Spleen (tissue), 11 donors: ENCODE measurements around the gene HIRIP3. TPM values are rescaled to one million over a fixed set of nuclear protein-coding genes. Genes with fewer than 3 reads are reported as not detected.
A peak's percentile ranks its signal among the peaks of the same experiment; 100 is the strongest.

Source experiments
- DNase-seq: peaks from one replicate; pipeline ENCODE4 v3.0.0-alpha.2; 2020
- H3K27ac ChIP-seq, 8 donors: fragments of 200-600 bp; sonication (generic) in 7 of 8; 1 replicate in 4 of 8; 2 replicates in 4 of 8; pipeline versions ENCODE4 v1.5.0 to v1.8.0; 2016 to 2021; ENCODE audit warnings: inconsistent platforms in 4 of 8, mild to moderate bottlenecking in 4 of 8, moderate library complexity in 1 of 8
- H3K27me3 ChIP-seq, 7 donors: fragments of 200-600 bp; sonication (generic) in 6 of 7; replicated peaks in 1 of 7; 1 replicate in 4 of 7; 2 replicates in 3 of 7; pipeline versions ENCODE4 v1.5.0 to v1.8.0; 2016 to 2021; ENCODE audit warnings: inconsistent platforms in 3 of 7, mild to moderate bottlenecking in 1 of 7
- H3K36me3 ChIP-seq, 6 donors: fragments of 200-600 bp; sonication (generic) in 5 of 6; 1 replicate in 4 of 6; 2 replicates in 2 of 6; pipeline versions ENCODE4 v1.5.0 to v1.8.0; 2016 to 2021; ENCODE audit warnings: inconsistent platforms in 2 of 6
- H3K4me1 ChIP-seq, 6 donors: fragments of 200-600 bp; sonication (generic) in 5 of 6; 1 replicate in 3 of 6; 2 replicates in 3 of 6; pipeline versions ENCODE4 v1.5.0 to v1.8.0; 2016 to 2021; ENCODE audit warnings: inconsistent platforms in 3 of 6
- H3K4me3 ChIP-seq, 8 donors: fragments of 200-600 bp; sonication (generic) in 7 of 8; 1 replicate in 4 of 8; 2 replicates in 4 of 8; pipeline versions ENCODE4 v1.5.0 to v1.8.0; 2016 to 2021; ENCODE audit warnings: inconsistent platforms in 4 of 8, mild to moderate bottlenecking in 4 of 8, moderate library complexity in 2 of 8
- H3K9me3 ChIP-seq, 8 donors: fragments of 200-600 bp; sonication (generic) in 7 of 8; 1 replicate in 4 of 8; 2 replicates in 4 of 8; pipeline versions ENCODE4 v1.5.0 to v1.8.0; 2016 to 2021; ENCODE audit warnings: inconsistent platforms in 4 of 8
- POLR2A ChIP-seq, 3 donors: fragments of 450-650 bp; IDR thresholded peaks; one replicate each; pipeline ENCODE4 v1.5.1; 2017; ENCODE audit warnings: antibody characterized with exemption in 3 of 3, mild to moderate bottlenecking in 1 of 3
- POLR2AphosphoS5 ChIP-seq, 3 donors: sonication (generic); formaldehyde crosslinking; IDR thresholded peaks; one replicate each; pipeline ENCODE4 v1.5.1; 2017; ENCODE audit warnings: antibody characterized with exemption in 3 of 3
- WGBS, 5 donors: extraction: QIAGEN DNeasy Blood & Tissue Kit in 3 of 5; methylation state at CpG; one replicate each; pipeline versions ENCODE4 v1.1.5 to v1.1.7; 2013 to 2018; 5-methylcytosine and 5-hydroxymethylcytosine counted together
- intact Hi-C: fragments of 100-400 bp; cut with DNase I; formaldehyde crosslinking; loops from one replicate; pipeline ENCODE4 v1.15.0; 2023; ENCODE audit warnings: low total_unique reads
- polyA plus RNA-seq, 3 donors: library from polyadenylated mRNA; stranded (reverse); fragments of 200-250 nt; gene quantifications; one replicate each; pipeline ENCODE4 v1.2.1, GENCODE V29; 2013
- total RNA-seq, 7 donors: library from RNA; depleted of rRNA in 3 of 7; stranded (reverse); fragments of >200 nt in 3 of 7; fragmentation: NEBNext Ultra II Directional in 4 of 7; extraction: Animal tissue kit (Norgen Biotek cat#: 25700) in 4 of 7; gene quantifications; one replicate each; pipeline versions ENCODE4 v1.1.0 to v1.2.1, GENCODE V29; 2016 to 2021
- TF ChIP-seq, protein P1 (sequence below), 11 experiments: fragments of 200-600 bp in 7 of 11; fragments of 450-650 bp in 4 of 11; sonication (generic) in 4 of 11; IDR thresholded peaks in 8 of 11; conservative IDR thresholded peaks in 3 of 11; 1 replicate in 7 of 11; 2 replicates in 4 of 11; pipeline versions ENCODE4 v1.4.0 to v1.8.0; 2016 to 2021; ENCODE audit warnings: antibody characterized with exemption in 11 of 11, inconsistent platforms in 4 of 11, mild to moderate bottlenecking in 1 of 11
- donor health status: healthy with polysubstance abuse.
- donor health status: DM: no; HTN: no; CAD: no; lungs with moderate emphysema.
- donor health status: DM: no; HTN: no; CAD: no.
- donor health status: Bipolar disorder and iron deficiency.
- donor health status: healthy.
- donor health status: DM: no; HTN: no; CAD: no.
- donor health status: DM: yes; HTN: yes; CAD: no.

Gene HIRIP3
- total and polyA plus RNA-seq, 10 donors = 10.0 to 17.7 (median 14.0) TPM

DNA sequence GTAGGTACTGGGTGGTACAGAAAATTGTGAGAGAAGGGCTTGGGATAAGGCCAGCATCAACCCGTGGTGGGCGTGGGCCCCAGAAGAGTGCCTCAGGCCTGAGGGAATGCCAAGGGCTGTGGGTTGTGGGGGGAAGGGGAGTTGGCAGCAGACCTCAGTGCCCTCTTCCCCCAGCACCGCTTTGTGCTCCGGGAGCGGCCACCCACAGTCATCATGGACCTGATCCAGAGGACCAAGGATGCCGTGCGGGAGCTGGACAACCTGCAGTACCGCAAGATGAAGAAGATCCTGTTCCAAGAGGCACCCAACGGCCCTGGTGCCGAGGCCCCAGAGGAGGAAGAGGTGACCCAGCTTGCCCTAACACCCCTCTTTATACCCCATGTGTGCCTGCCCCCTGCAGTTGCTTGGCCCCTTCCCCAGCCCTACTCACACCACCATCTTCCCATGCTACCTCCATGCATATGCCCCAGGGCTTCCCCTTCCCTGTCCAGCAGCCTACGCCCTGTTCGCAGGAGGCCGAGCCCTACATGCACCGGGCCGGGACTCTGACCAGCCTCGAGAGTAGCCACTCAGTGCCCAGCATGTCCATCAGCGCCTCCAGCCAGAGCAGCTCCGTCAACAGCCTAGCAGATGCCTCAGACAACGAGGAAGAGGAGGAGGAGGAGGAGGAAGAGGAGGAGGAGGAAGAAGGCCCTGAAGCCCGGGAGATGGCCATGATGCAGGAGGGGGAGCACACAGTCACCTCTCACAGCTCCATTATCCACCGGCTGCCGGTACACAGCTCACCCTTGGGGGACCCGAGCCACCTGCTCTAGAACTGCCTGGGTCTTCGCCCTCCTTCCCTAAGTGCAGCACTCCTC, 12.6 kb downstream of the HIRIP3 start:
- H3K4me3 ChIP-seq = no peak overlapping the region
- H3K27ac ChIP-seq = peak overlapping the region in 1 of 8 donors; percentile 17
- H3K36me3 ChIP-seq = peaks cover 7 to 100% (median 100%) of the 10 kb centered on the region in 6 donors
- no peaks in the 10 kb centered on the region for H3K27me3 ChIP-seq
- TF ChIP-seq POLR2A (IDR thresholded peaks at IDR 0.05) = no peak
- TF ChIP-seq, protein P1, sequence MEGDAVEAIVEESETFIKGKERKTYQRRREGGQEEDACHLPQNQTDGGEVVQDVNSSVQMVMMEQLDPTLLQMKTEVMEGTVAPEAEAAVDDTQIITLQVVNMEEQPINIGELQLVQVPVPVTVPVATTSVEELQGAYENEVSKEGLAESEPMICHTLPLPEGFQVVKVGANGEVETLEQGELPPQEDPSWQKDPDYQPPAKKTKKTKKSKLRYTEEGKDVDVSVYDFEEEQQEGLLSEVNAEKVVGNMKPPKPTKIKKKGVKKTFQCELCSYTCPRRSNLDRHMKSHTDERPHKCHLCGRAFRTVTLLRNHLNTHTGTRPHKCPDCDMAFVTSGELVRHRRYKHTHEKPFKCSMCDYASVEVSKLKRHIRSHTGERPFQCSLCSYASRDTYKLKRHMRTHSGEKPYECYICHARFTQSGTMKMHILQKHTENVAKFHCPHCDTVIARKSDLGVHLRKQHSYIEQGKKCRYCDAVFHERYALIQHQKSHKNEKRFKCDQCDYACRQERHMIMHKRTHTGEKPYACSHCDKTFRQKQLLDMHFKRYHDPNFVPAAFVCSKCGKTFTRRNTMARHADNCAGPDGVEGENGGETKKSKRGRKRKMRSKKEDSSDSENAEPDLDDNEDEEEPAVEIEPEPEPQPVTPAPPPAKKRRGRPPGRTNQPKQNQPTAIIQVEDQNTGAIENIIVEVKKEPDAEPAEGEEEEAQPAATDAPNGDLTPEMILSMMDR (IDR thresholded peaks at IDR 0.05 in 8 of 11, conservative IDR thresholded peaks at IDR 0.05 in 3 of 11) = no peak
- TF ChIP-seq POLR2AphosphoS5 (IDR thresholded peaks at IDR 0.05) = peak in 1 of 3 donors; percentile 24
- H3K9me3 ChIP-seq = no peaks in the 10 kb centered on the region
- no peak for DNase-seq
- intact Hi-C loops = no loop called here
- peaks cover 0 to 37% (median 23%) of the 10 kb centered on the region in 6 donors for H3K4me1 ChIP-seq
- WGBS, 5 donors = 91 to 93% (median 91%) methylated on average over 19 to 24 of the region's 24 CpGs

DNA sequence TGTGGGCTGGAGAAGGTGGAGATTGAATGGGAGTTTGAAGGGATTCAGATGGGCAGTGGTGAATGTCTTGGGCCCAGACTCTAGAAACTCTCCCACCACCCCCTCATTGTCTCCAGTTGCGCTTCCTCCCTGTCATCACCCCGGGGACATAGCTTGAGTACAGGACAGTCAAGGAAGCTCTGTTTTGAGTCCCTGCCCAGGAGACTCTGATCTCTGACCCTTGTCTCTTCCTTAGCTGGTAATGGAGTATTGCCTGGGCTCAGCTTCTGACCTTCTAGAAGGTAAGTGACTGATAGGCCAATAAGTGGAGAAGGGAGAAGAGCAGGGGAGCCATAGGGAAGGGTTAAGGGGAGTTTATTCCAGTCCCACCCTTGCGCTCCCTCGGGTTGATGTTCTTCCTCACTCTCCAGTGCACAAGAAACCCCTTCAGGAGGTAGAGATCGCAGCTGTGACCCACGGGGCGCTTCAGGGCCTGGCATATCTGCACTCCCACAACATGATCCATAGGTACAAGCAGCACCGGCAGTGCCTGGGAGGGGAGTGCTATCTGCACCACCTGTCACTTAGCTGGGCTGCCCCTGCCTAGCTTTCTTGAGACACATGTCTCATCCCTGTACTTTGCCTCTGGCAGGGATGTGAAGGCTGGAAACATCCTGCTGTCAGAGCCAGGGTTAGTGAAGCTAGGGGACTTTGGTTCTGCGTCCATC, 16.7 kb downstream of the HIRIP3 start:
- Histone ChIP-seq H3K27me3 (no peaks in the 10 kb centered on the region), H3K36me3 (peaks cover 6 to 65% (median 63%) of the 10 kb centered on the region in 6 donors), H3K4me3 (no peak overlapping the region), H3K9me3 (no peaks in the 10 kb centered on the region), H3K4me1 (peaks cover 25 to 76% (median 51%) of the 10 kb centered on the region in 6 donors), H3K27ac (peak overlapping the region in 5 of 8 donors; percentile 95 to 96 (median 96))
- no peak for DNase-seq
- intact Hi-C loops = no loop called here
- 79 to 93% (median 89%) methylated on average over 7 to 9 of the region's 9 CpGs for WGBS, 5 donors
- TF ChIP-seq, protein P1 (IDR thresholded peaks at IDR 0.05 in 8 of 11, conservative IDR thresholded peaks at IDR 0.05 in 3 of 11) = no peak
- TF ChIP-seq POLR2AphosphoS5 (IDR thresholded peaks at IDR 0.05) (no peak), POLR2A (IDR thresholded peaks at IDR 0.05) (no peak)

DNA sequence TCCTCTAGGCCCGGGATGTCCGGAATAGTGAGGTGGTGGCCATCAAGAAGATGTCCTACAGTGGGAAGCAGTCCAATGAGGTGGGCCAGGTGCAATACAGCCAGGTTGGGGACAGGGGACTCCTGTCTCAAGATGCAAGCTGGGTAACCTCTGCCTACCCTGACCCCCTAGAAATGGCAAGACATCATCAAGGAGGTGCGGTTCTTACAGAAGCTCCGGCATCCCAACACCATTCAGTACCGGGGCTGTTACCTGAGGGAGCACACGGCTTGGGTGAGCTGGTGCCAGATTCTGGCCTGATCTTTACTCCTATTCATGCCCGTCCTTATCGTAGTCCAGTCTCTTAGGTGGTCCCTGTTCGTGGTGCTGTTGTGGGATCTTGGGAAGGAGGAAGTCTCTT, 17.3 kb downstream of the HIRIP3 start:
- WGBS, 5 donors = 88 to 97% (median 95%) methylated on average over 9 of the region's 9 CpGs
- intact Hi-C loops = no loop called here
- Histone ChIP-seq H3K36me3 (peaks cover 0 to 58% (median 57%) of the 10 kb centered on the region in 6 donors), H3K9me3 (no peaks in the 10 kb centered on the region), H3K4me1 (peaks cover 25 to 79% (median 55%) of the 10 kb centered on the region in 6 donors), H3K4me3 (peak overlapping the region in 1 of 8 donors; percentile 95), H3K27me3 (no peaks in the 10 kb centered on the region), H3K27ac (peak overlapping the region in 7 of 8 donors; percentile 24 to 96 (median 95))
- no peak for DNase-seq
- TF ChIP-seq, protein P1 (IDR thresholded peaks at IDR 0.05 in 8 of 11, conservative IDR thresholded peaks at IDR 0.05 in 3 of 11) = no peak
- TF ChIP-seq POLR2A (IDR thresholded peaks at IDR 0.05) (no peak), POLR2AphosphoS5 (IDR thresholded peaks at IDR 0.05) (no peak)
